GM12875 (cell line): ENCODE results near the gene ARG1.
"Not testable (repeated sequence)": the region's sequence is repeated elsewhere in the genome, so short reads cannot be mapped to it uniquely, and the experiment has no call there.

Experiments
- H3K4me3 ChIP-seq: one replicate; pipeline ENCODE4 v1.5.1; 2011; ENCODE audit warnings: low read depth, low read length, control low read depth
- CTCF ChIP-seq: IDR thresholded peaks from 2 replicates; pipeline ENCODE4 v1.5.1; 2011; ENCODE audit warnings: low read depth, mild to moderate bottlenecking, control low read depth, inconsistent platforms, low read length, moderate library complexity, borderline replicate concordance; ENCODE audit not compliant: insufficient read depth

ARG1 gene

GRCh38 chr6:131572686-131573415, at the start of gene ARG1:
Gene ARG1 (plus strand): TSS chr6:131573226. CDS start chr6:131573283, 57 bp downstream.
- no peak within 1 kb of the TSS for H3K4me3 ChIP-seq
- TF ChIP-seq CTCF, result no peak

- no peak for TF ChIP-seq CTCF
- H3K4me3 ChIP-seq, result no peak overlapping the region
Observed at GRCh38 chr6:131523988-131524673, 48.9 kb upstream of the ARG1 start.

GRCh38 chr6:131524695-131525336, 48.2 kb upstream of the ARG1 start:
- TF ChIP-seq CTCF, result no peak
- no peak overlapping the region for H3K4me3 ChIP-seq

- H3K4me3 ChIP-seq, result not testable (repeated sequence)
Observed at GRCh38 chr6:131530936-131531335, 42.1 kb upstream of the ARG1 start.

- not testable (repeated sequence) for H3K4me3 ChIP-seq
Observed at GRCh38 chr6:131531681-131532080, 41.3 kb upstream of the ARG1 start.

GRCh38 chr6:131532580-131533039, 40.4 kb upstream of the ARG1 start:
- TF ChIP-seq CTCF, result no peak

GRCh38 chr6:131538615-131539014, 34.4 kb upstream of the ARG1 start:
- H3K4me3 ChIP-seq, result not testable (repeated sequence)

More at GRCh38 chr6:131532580-131533039, 40.4 kb upstream of the ARG1 start:
- no peak overlapping the region for H3K4me3 ChIP-seq

- TF ChIP-seq CTCF, result no peak
- no peak overlapping the region for H3K4me3 ChIP-seq
Observed at GRCh38 chr6:131545317-131545716, 27.7 kb upstream of the ARG1 start.
